ENCODE measurements around the gene FDX2. TPM values are rescaled to one million over a fixed set of nuclear protein-coding genes. Genes with fewer than 3 reads are reported as not detected.

The FDX2 gene
- total RNA-seq, 1 donor from 2014 or later: 22.3 TPM

DNA sequence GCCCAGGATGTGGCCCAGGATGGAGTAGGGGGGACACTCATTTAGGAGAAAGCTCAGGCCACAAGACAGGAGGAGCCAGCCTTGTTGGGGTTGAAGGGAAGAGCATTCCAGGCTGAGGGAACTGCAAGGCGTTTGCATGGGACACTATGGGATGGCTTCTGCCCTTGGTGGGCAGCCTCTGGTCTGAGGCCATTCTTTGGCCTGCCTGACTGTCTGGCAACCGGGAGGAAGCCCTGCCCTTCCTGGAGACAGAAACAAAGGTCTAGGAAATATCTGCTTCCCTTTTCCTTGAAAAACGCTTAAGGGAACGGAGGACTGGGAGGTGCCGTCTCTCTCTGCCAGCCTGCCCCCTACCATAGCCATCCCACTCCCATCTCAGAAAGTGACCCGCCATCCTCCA, 47.7 kb downstream of the FDX2 start:
- no peak for DNase-seq (ENCODE audit: low spot score)
- H3K4me1 Mint-ChIP-seq (ENCODE audit: low read depth): peaks cover 13% of the 10 kb centered on the region
- H3K36me3 Mint-ChIP-seq (ENCODE audit: low read depth): no peaks in the 10 kb centered on the region
- TF ChIP-seq, protein P1, sequence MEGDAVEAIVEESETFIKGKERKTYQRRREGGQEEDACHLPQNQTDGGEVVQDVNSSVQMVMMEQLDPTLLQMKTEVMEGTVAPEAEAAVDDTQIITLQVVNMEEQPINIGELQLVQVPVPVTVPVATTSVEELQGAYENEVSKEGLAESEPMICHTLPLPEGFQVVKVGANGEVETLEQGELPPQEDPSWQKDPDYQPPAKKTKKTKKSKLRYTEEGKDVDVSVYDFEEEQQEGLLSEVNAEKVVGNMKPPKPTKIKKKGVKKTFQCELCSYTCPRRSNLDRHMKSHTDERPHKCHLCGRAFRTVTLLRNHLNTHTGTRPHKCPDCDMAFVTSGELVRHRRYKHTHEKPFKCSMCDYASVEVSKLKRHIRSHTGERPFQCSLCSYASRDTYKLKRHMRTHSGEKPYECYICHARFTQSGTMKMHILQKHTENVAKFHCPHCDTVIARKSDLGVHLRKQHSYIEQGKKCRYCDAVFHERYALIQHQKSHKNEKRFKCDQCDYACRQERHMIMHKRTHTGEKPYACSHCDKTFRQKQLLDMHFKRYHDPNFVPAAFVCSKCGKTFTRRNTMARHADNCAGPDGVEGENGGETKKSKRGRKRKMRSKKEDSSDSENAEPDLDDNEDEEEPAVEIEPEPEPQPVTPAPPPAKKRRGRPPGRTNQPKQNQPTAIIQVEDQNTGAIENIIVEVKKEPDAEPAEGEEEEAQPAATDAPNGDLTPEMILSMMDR (IDR thresholded peaks at IDR 0.05): no peak
- no peaks in the 10 kb centered on the region for H3K27me3 Mint-ChIP-seq (ENCODE audit: low read depth)
- H3K4me3 Mint-ChIP-seq (ENCODE audit: unreplicated experiment): no peak overlapping the region
- no peak overlapping the region for H3K27ac Mint-ChIP-seq (ENCODE audit: unreplicated experiment)
- H3K9me3 Mint-ChIP-seq (ENCODE audit: low read depth): no peaks in the 10 kb centered on the region

DNA sequence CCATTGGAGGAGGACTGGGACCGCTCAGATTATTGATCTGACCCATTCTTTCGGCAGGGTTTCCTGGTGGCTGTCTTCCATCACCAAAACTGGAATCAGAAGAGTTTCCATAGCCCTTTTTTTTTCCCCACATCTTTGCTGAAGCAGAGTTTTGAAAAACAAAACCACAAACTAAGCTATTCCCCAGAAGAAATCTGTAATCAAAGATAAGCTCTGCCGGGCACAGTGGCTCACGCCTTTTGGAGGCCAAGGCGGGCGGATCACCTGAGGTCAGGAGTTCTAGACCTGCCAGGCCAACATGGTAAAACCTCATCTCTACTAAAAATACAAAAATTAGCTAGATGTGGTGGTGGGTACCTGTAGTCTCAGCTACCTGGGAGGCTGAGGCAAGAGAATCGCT, 49.1 kb downstream of the FDX2 start:
- TF ChIP-seq, protein P1 (IDR thresholded peaks at IDR 0.05): no peak
- no peak overlapping the region for H3K4me3 Mint-ChIP-seq (ENCODE audit: unreplicated experiment)
- H3K36me3 Mint-ChIP-seq (ENCODE audit: low read depth): no peaks in the 10 kb centered on the region
- no peaks in the 10 kb centered on the region for H3K27me3 Mint-ChIP-seq (ENCODE audit: low read depth)
- no peak for DNase-seq (ENCODE audit: low spot score)
- no peak overlapping the region for H3K27ac Mint-ChIP-seq (ENCODE audit: unreplicated experiment)
- H3K9me3 Mint-ChIP-seq (ENCODE audit: low read depth): no peaks in the 10 kb centered on the region
- H3K4me1 Mint-ChIP-seq (ENCODE audit: low read depth): peaks cover 15% of the 10 kb centered on the region

DNA sequence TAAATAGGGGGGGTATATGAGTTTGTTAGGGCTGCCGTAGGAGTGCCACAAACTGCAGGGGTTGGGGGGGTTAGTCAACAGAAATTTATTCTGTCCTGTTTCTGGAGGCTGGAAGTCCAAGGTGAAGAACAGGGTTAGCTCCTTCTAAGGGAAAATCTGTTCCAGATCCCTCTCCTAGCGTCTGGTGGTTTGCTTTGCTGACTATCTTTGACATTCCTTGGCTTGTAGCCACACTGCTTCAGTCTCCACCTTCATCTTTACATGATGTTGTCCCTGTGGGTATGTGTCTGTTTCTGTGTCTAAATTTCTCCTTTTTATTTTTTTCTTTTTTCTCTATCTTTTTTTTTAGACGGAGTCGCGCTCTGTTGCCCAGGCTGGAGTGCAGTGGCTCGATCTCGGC, 53.0 kb downstream of the FDX2 start:
- no peak for DNase-seq (ENCODE audit: low spot score)
- no peaks in the 10 kb centered on the region for H3K9me3 Mint-ChIP-seq (ENCODE audit: low read depth)
- no peaks in the 10 kb centered on the region for H3K27me3 Mint-ChIP-seq (ENCODE audit: low read depth)
- no peak overlapping the region for H3K4me3 Mint-ChIP-seq (ENCODE audit: unreplicated experiment)
- TF ChIP-seq, protein P1 (IDR thresholded peaks at IDR 0.05): no peak
- H3K4me1 Mint-ChIP-seq (ENCODE audit: low read depth): peaks cover 3% of the 10 kb centered on the region
- peaks cover 2% of the 10 kb centered on the region for H3K36me3 Mint-ChIP-seq (ENCODE audit: low read depth)
- H3K27ac Mint-ChIP-seq (ENCODE audit: unreplicated experiment): no peak overlapping the region

DNA sequence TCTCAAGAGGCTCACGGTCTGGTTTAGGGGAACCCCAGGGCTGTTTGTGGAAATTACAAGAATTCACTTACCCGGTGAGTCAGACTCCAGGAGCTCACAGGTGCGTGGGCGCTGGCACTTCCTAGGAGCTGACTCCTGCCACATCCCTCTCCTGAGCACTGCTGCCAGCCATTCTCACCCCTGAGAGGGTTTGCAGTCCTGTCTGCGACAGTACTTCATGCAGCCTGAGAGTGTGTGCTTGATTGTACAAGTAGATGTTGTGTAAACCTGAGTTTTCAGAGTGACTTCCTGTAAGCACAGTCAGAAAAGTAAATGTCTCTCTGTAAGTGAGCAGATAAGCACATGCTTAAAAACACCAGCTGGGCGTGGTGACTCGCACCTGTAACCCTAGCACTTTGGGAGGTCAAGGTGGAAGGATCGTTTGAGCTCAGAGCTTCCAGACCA, 55.7 kb downstream of the FDX2 start:
- no peaks in the 10 kb centered on the region for H3K27me3 Mint-ChIP-seq (ENCODE audit: low read depth)
- TF ChIP-seq, protein P1 (IDR thresholded peaks at IDR 0.05): no peak
- H3K27ac Mint-ChIP-seq (ENCODE audit: unreplicated experiment): no peak overlapping the region
- H3K4me3 Mint-ChIP-seq (ENCODE audit: unreplicated experiment): no peak overlapping the region
- DNase-seq (ENCODE audit: low spot score): no peak
- H3K4me1 Mint-ChIP-seq (ENCODE audit: low read depth): peaks cover 3% of the 10 kb centered on the region
- no peaks in the 10 kb centered on the region for H3K9me3 Mint-ChIP-seq (ENCODE audit: low read depth)
- H3K36me3 Mint-ChIP-seq (ENCODE audit: low read depth): peaks cover 17% of the 10 kb centered on the region

Other genes starting within 250 kb of the FDX2 start
- 15.8 to 21.8 TPM (median 19.9 TPM) in 3 replicates for gene SHFL, start 229.7 kb downstream of the FDX2 start, total RNA-seq
- 0.45 to 0.46 TPM in 2 of 3 replicates, not detected in the other for gene ANGPTL6, start 213.3 kb downstream of the FDX2 start, total RNA-seq
- 28.2 to 33.1 TPM (median 31.0 TPM) in 3 replicates for gene PPAN, start 209.7 kb downstream of the FDX2 start, total RNA-seq
- gene P2RY11, start 204.3 kb downstream of the FDX2 start, total RNA-seq: 9.5 to 13.5 TPM (median 10.4 TPM) in 3 replicates
- gene EIF3G, start 196.1 kb downstream of the FDX2 start, total RNA-seq: 145 to 149 TPM (median 146 TPM) in 3 replicates
- gene DNMT1, start 121.1 kb downstream of the FDX2 start, total RNA-seq: 46.1 to 90.2 TPM (median 47.8 TPM) in 3 replicates
- 4.7 to 13.4 TPM (median 12.0 TPM) in 3 replicates for gene S1PR2, start 84.7 kb downstream of the FDX2 start, total RNA-seq
- gene MRPL4, start 63.8 kb downstream of the FDX2 start, total RNA-seq: 39.4 to 46.1 TPM (median 39.6 TPM) in 3 replicates
- gene ICAM1, start 44.9 kb downstream of the FDX2 start, total RNA-seq: 3.5 to 21.8 TPM (median 19.0 TPM) in 3 replicates
- gene ICAM4, start 29.1 kb downstream of the FDX2 start, total RNA-seq: 0.31 TPM in 1 of 3 replicates, not detected in the others
- gene ICAM5, start 26.1 kb downstream of the FDX2 start, total RNA-seq: 2.2 to 9.3 TPM (median 8.9 TPM) in 3 replicates
- 3.4 to 6.2 TPM (median 4.3 TPM) in 3 replicates for gene ZGLP1, start 6.2 kb downstream of the FDX2 start, total RNA-seq
- gene RAVER1, start 17.5 kb upstream of the FDX2 start, total RNA-seq: 32.3 to 38.2 TPM (median 33.0 TPM) in 3 replicates
- gene ICAM3, start 23.6 kb upstream of the FDX2 start, total RNA-seq: 14.0 to 17.0 TPM (median 15.3 TPM) in 3 replicates
- gene TYK2, start 64.6 kb upstream of the FDX2 start, total RNA-seq: 94.4 to 132 TPM (median 104 TPM) in 3 replicates
- gene CDC37, start 87.5 kb upstream of the FDX2 start, total RNA-seq: 137 to 159 TPM (median 141 TPM) in 3 replicates
- gene PDE4A, start 104.5 kb upstream of the FDX2 start, total RNA-seq: 16.8 to 18.9 TPM (median 18.8 TPM) in 3 replicates
- 69.3 to 79.9 TPM (median 70.9 TPM) in 3 replicates for gene KEAP1, start 187.3 kb upstream of the FDX2 start, total RNA-seq
- 3.7 to 6.7 TPM (median 6.4 TPM) in 3 replicates for gene S1PR5, start 201.4 kb upstream of the FDX2 start, total RNA-seq
- 14.8 to 23.2 TPM (median 21.7 TPM) in 3 replicates for gene ATG4D, start 227.9 kb upstream of the FDX2 start, total RNA-seq
- 14.2 to 16.1 TPM (median 15.4 TPM) in 3 replicates for gene KRI1, start 250.0 kb upstream of the FDX2 start, total RNA-seq

Measured in chondrocyte (in vitro differentiated cells).